Panc1 (cell line): ENCODE results near the gene CLDN4. TPM values are rescaled to one million over a fixed set of nuclear protein-coding genes. Genes with fewer than 3 reads are reported as not detected.

Source experiments
- ATAC-seq: fragments of 200-7000 bp; cut with Tn5 transposase; 2 replicates; pipeline ENCODE4 v1.9.1; 2020; ENCODE audit warnings: mild to moderate bottlenecking, moderate library complexity
- BruUV-seq: library from RNA; stranded (reverse); fragments of 400-500 nt; replicated peaks from 2 replicates; lab custom pipeline; 2021; lab: Mats Ljungman, UMichigan
- CTCF ChIA-PET: fragments of 300-600 bp; sonication (Branson Sonifier 250); formaldehyde crosslinking; loops from one replicate; lab custom pipeline; 2022; ENCODE audit warnings: antibody characterized with exemption; lab: Charles Lee
- POLR2A ChIA-PET: fragments of 300-600 bp; sonication (Branson Sonifier 250); formaldehyde crosslinking; loops from one replicate; lab custom pipeline; 2022; ENCODE audit warnings: antibody characterized with exemption; lab: Charles Lee
- DNase-seq: peaks from one replicate; pipeline ENCODE4 v3.0.0-alpha.2; 2010; ENCODE audit warnings: low read depth, low spot score
- H3K27ac ChIP-seq: 2 replicates; pipeline ENCODE4 v1.5.1; 2011; ENCODE audit warnings: mild to moderate bottlenecking, low read length, inconsistent platforms
- H3K27me3 ChIP-seq: fragments of 200-500 bp; sonication (Bioruptor generic); 2 replicates; pipeline ENCODE4 v1.6.0; 2014; ENCODE audit warnings: low read length, inconsistent platforms; ENCODE audit not compliant: control insufficient read depth, insufficient read depth
- H3K36me3 ChIP-seq: fragments of 200-500 bp; sonication (Bioruptor generic); 2 replicates; pipeline ENCODE4 v1.5.1; 2014; ENCODE audit warnings: inconsistent platforms, mild to moderate bottlenecking, low read length, moderate library complexity; ENCODE audit not compliant: control insufficient read depth, insufficient read depth
- H3K4me1 ChIP-seq: 2 replicates; pipeline ENCODE4 v1.5.1; 2011; ENCODE audit warnings: inconsistent platforms, mild to moderate bottlenecking, low read length, moderate library complexity; ENCODE audit not compliant: control insufficient read depth, insufficient read depth
- H3K4me3 ChIP-seq, 2 experiments: 2 replicates each; pipeline ENCODE4 v1.5.1; 2011 to 2012; ENCODE audit warnings: low read depth in 2 of 2, low read length in 2 of 2, mild to moderate bottlenecking in 2 of 2, inconsistent platforms in 1 of 2, moderate library complexity in 1 of 2
- H3K9me3 ChIP-seq: fragments of 200-500 bp; sonication (Bioruptor generic); 2 replicates; pipeline ENCODE4 v1.5.1; 2014; ENCODE audit warnings: low read depth, mild to moderate bottlenecking, inconsistent platforms, low read length, moderate library complexity; ENCODE audit not compliant: control insufficient read depth, insufficient read depth
- POLR2AphosphoS5 ChIP-seq: IDR thresholded peaks from 2 replicates; pipeline ENCODE4 v1.6.1; 2012; ENCODE audit warnings: mild to moderate bottlenecking, low read depth, low read length, moderate library complexity
- SIN3A ChIP-seq: IDR thresholded peaks from 2 replicates; pipeline ENCODE4 v1.6.1; 2012; ENCODE audit warnings: low read depth, mild to moderate bottlenecking, low read length, moderate library complexity, borderline replicate concordance; ENCODE audit not compliant: insufficient read depth
- TCF7L2 ChIP-seq: IDR thresholded peaks from 2 replicates; pipeline ENCODE4 v1.6.1; 2011; ENCODE audit warnings: mild to moderate bottlenecking, low read depth, low read length, inconsistent platforms
- in situ Hi-C: cut with HindIII; loops from 2 replicates; pipeline ENCODE4 v1.10.0; 2016; ENCODE audit warnings: low sequenced_read_pairs, low pct_unique_long_range_greater_than_20kb
- intact Hi-C: fragments of 100-400 bp; cut with micrococcal nuclease; formaldehyde crosslinking; loops from one replicate; pipeline ENCODE4 v1.10.0; 2022; ENCODE audit not compliant: unreplicated experiment
- total RNA-seq: library from RNA; stranded (reverse); gene quantifications from one replicate; pipeline ENCODE4 v1.2.1, GENCODE V29; 2021; ENCODE audit not compliant: unreplicated experiment
- TF ChIP-seq, protein P1 (sequence below): fragments of 450-650 bp; IDR thresholded peaks from 2 replicates; pipeline ENCODE4 v1.5.1; 2017; ENCODE audit warnings: mild to moderate bottlenecking
- TF ChIP-seq, protein P2 (sequence below), 2 experiments: IDR thresholded peaks; 2 replicates each; pipeline ENCODE4 v1.6.1; 2011 to 2012; ENCODE audit warnings: low read depth in 2 of 2, control low read depth in 1 of 2, low read length in 1 of 2, mild to moderate bottlenecking in 1 of 2, moderate library complexity in 1 of 2; ENCODE audit not compliant: insufficient read depth in 1 of 2

The CLDN4 gene
- total RNA-seq, 1 experiment from 2014 or later: 295 TPM

DNA sequence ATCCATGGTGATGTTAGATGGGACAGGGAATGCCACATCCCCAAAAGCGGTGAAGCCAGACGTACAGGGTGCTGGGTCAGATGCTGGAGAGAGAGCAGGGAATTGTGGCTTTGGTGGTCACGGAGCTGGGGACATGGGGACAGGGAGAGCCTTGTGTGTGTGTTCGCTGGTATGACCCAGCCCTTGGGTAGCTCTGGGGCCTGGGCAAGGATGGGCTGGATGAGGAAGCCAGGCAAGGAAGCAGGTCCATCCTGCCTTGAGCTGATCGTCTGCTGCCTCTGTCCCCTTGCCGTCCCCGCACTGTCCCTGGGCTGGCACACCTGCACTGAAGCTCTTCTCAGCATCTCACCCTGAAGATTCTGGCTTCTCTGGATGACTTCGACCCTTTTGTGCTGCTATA lies 15.4 kb upstream of the CLDN4 start:
- no peak for TF ChIP-seq POLR2AphosphoS5
- TF ChIP-seq, protein P1, sequence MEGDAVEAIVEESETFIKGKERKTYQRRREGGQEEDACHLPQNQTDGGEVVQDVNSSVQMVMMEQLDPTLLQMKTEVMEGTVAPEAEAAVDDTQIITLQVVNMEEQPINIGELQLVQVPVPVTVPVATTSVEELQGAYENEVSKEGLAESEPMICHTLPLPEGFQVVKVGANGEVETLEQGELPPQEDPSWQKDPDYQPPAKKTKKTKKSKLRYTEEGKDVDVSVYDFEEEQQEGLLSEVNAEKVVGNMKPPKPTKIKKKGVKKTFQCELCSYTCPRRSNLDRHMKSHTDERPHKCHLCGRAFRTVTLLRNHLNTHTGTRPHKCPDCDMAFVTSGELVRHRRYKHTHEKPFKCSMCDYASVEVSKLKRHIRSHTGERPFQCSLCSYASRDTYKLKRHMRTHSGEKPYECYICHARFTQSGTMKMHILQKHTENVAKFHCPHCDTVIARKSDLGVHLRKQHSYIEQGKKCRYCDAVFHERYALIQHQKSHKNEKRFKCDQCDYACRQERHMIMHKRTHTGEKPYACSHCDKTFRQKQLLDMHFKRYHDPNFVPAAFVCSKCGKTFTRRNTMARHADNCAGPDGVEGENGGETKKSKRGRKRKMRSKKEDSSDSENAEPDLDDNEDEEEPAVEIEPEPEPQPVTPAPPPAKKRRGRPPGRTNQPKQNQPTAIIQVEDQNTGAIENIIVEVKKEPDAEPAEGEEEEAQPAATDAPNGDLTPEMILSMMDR: no peak
- no peak for TF ChIP-seq SIN3A
- no peak for TF ChIP-seq TCF7L2
- H3K27ac ChIP-seq: no peak overlapping the region
- no peak overlapping the region for H3K4me3 ChIP-seq
- no peaks in the 10 kb centered on the region for H3K27me3 ChIP-seq
- no TSS peak for BruUV-seq
- no peak for ATAC-seq
- no peak for DNase-seq
- no peaks in the 10 kb centered on the region for H3K9me3 ChIP-seq
- POLR2A ChIA-PET: interaction anchor here (1.0 kb wide), 1 partner anchor 18 kb away, joined by 5 read pairs; no protein-coding TSS in a partner anchor
- intact Hi-C loops: no loop called here
- CTCF ChIA-PET: interaction anchor here (0.7 kb wide), 3 partner anchors 29 to 74 kb away, joined by 3 to 6 read pairs (median 5); no protein-coding TSS in a partner anchor
- in situ Hi-C loops: no loop called here
- H3K4me1 ChIP-seq: no peaks in the 10 kb centered on the region
- no peaks in the 10 kb centered on the region for H3K36me3 ChIP-seq

DNA sequence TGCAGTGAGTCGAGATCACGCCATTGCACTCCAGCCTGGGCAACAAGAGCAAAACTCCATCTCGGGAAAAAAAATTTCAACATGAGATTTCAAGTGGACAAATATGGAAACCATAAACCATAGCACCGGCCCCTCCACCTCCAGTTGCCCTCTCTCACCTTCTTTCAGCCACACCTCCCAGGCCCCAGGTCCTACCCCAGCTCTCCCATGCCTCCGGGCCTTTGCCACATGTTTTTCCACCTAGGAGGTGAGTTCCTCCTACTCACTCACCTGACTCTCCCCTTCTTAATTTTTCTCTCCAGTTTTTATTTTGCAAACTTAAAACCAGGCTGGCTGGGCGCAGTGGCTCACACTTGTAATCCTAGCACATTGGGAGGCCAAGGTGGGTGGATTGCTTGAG lies 13.7 kb upstream of the CLDN4 start:
- ATAC-seq (no peak), DNase-seq (no peak)
- ChIA-PET CTCF (no interaction called here), POLR2A (interaction anchor here (0.6 kb wide), 1 partner anchor 73 kb away, joined by 4 read pairs; no protein-coding TSS in a partner anchor)
- no peak overlapping the region for H3K4me3 ChIP-seq
- no peaks in the 10 kb centered on the region for H3K9me3 ChIP-seq
- H3K27me3 ChIP-seq: no peaks in the 10 kb centered on the region
- intact Hi-C loops: no loop called here
- in situ Hi-C loops: no loop called here
- H3K36me3 ChIP-seq: no peaks in the 10 kb centered on the region
- H3K27ac ChIP-seq: no peak overlapping the region
- H3K4me1 ChIP-seq: peaks cover 6% of the 10 kb centered on the region
- no TSS peak for BruUV-seq
- TF ChIP-seq SIN3A (no peak), POLR2AphosphoS5 (no peak), TCF7L2 (no peak)
- TF ChIP-seq, protein P2, sequence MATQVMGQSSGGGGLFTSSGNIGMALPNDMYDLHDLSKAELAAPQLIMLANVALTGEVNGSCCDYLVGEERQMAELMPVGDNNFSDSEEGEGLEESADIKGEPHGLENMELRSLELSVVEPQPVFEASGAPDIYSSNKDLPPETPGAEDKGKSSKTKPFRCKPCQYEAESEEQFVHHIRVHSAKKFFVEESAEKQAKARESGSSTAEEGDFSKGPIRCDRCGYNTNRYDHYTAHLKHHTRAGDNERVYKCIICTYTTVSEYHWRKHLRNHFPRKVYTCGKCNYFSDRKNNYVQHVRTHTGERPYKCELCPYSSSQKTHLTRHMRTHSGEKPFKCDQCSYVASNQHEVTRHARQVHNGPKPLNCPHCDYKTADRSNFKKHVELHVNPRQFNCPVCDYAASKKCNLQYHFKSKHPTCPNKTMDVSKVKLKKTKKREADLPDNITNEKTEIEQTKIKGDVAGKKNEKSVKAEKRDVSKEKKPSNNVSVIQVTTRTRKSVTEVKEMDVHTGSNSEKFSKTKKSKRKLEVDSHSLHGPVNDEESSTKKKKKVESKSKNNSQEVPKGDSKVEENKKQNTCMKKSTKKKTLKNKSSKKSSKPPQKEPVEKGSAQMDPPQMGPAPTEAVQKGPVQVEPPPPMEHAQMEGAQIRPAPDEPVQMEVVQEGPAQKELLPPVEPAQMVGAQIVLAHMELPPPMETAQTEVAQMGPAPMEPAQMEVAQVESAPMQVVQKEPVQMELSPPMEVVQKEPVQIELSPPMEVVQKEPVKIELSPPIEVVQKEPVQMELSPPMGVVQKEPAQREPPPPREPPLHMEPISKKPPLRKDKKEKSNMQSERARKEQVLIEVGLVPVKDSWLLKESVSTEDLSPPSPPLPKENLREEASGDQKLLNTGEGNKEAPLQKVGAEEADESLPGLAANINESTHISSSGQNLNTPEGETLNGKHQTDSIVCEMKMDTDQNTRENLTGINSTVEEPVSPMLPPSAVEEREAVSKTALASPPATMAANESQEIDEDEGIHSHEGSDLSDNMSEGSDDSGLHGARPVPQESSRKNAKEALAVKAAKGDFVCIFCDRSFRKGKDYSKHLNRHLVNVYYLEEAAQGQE (IDR thresholded peaks at IDR 0.05; ENCODE audit: insufficient read depth in 1 of 2, low read depth in 2 of 2, low read length in 1 of 2): no peak
- TF ChIP-seq, protein P1: no peak
